Measurements from ENCODE around the gene GATAD2A. TPM values are rescaled to one million over a fixed set of nuclear protein-coding genes. Genes with fewer than 3 reads are reported as not detected.

The GATAD2A gene
- total RNA-seq, 1 donor from 2014 or later: 163 TPM

- Mint-ChIP-seq H3K4me1 (ENCODE audit: low read depth, unreplicated experiment) (no peaks in the 10 kb centered on the region), H3K36me3 (ENCODE audit: low read depth, unreplicated experiment) (peaks cover 12% of the 10 kb centered on the region), H3K27ac (ENCODE audit: unreplicated experiment) (peak overlapping the region; percentile 8), H3K4me3 (ENCODE audit: unreplicated experiment) (no peak overlapping the region), H3K27me3 (ENCODE audit: low read depth, unreplicated experiment) (no peaks in the 10 kb centered on the region), H3K9me3 (ENCODE audit: unreplicated experiment) (peaks cover 3% of the 10 kb centered on the region)
- no peak for FAIRE-seq
- no peak overlapping the region for H2AFZ ChIP-seq (ENCODE audit: low read depth, low read length)
- no peak for TF ChIP-seq CTCF (IDR thresholded peaks at IDR 0.05; ENCODE audit: insufficient read depth, low read depth, low read length)
- TF ChIP-seq EZH2 (IDR thresholded peaks at IDR 0.05; ENCODE audit: insufficient read depth, low read length): no peak
- H3K4me1 ChIP-seq (ENCODE audit: insufficient read depth, low read length): peaks cover under 1% of the 10 kb centered on the region
- H3K4me3 ChIP-seq (ENCODE audit: insufficient read depth, low read depth, low read length): no peak overlapping the region
- no peaks in the 10 kb centered on the region for H3K79me2 ChIP-seq (ENCODE audit: insufficient read depth, low read length)
- H4K20me1 ChIP-seq (ENCODE audit: insufficient read depth, low read length): peaks cover 3% of the 10 kb centered on the region
- DNase-seq (ENCODE audit: low read depth): no peak
- peaks cover 11% of the 10 kb centered on the region for H3K9me3 ChIP-seq (ENCODE audit: insufficient read depth, low read depth, low read length)
- H3K27me3 ChIP-seq (ENCODE audit: insufficient read depth, low read length): no peaks in the 10 kb centered on the region
- no peak overlapping the region for H3K27ac ChIP-seq (ENCODE audit: low read depth, low read length)
- H3K9ac ChIP-seq (ENCODE audit: low read length): no peak overlapping the region
- no peak overlapping the region for H3K4me2 ChIP-seq (ENCODE audit: low read length)
- H3K36me3 ChIP-seq (ENCODE audit: insufficient read depth, low read length): peaks cover 9% of the 10 kb centered on the region
Observed at GRCh38 chr19:19510432-19510831, 105.0 kb downstream of the GATAD2A start.

- Histone ChIP-seq H3K4me2 (ENCODE audit: low read length) (peak overlapping the region; percentile 69), H3K79me2 (ENCODE audit: insufficient read depth, low read length) (peaks cover 21% of the 10 kb centered on the region), H3K4me3 (ENCODE audit: insufficient read depth, low read depth, low read length) (no peak overlapping the region), H4K20me1 (ENCODE audit: insufficient read depth, low read length) (no peaks in the 10 kb centered on the region), H3K27me3 (ENCODE audit: insufficient read depth, low read length) (no peaks in the 10 kb centered on the region), H3K4me1 (ENCODE audit: insufficient read depth, low read length) (peaks cover 5% of the 10 kb centered on the region), H3K27ac (ENCODE audit: low read depth, low read length) (no peak overlapping the region), H3K9ac (ENCODE audit: low read length) (no peak overlapping the region), H2AFZ (ENCODE audit: low read depth, low read length) (no peak overlapping the region), H3K9me3 (ENCODE audit: insufficient read depth, low read depth, low read length) (peaks cover 11% of the 10 kb centered on the region), H3K36me3 (ENCODE audit: insufficient read depth, low read length) (no peaks in the 10 kb centered on the region)
- no peaks in the 10 kb centered on the region for H3K4me1 Mint-ChIP-seq (ENCODE audit: low read depth, unreplicated experiment)
- no peaks in the 10 kb centered on the region for H3K27me3 Mint-ChIP-seq (ENCODE audit: low read depth, unreplicated experiment)
- TF ChIP-seq EZH2 (IDR thresholded peaks at IDR 0.05; ENCODE audit: insufficient read depth, low read length): no peak
- TF ChIP-seq CTCF (IDR thresholded peaks at IDR 0.05; ENCODE audit: insufficient read depth, low read depth, low read length): no peak
- H3K36me3 Mint-ChIP-seq (ENCODE audit: low read depth, unreplicated experiment): peaks cover 8% of the 10 kb centered on the region
- H3K9me3 Mint-ChIP-seq (ENCODE audit: unreplicated experiment): peaks cover 3% of the 10 kb centered on the region
- H3K4me3 Mint-ChIP-seq (ENCODE audit: unreplicated experiment): no peak overlapping the region
- FAIRE-seq: no peak
- H3K27ac Mint-ChIP-seq (ENCODE audit: unreplicated experiment): no peak overlapping the region
- DNase-seq (ENCODE audit: low read depth): no peak
Observed at GRCh38 chr19:19513682-19514081, 108.2 kb downstream of the GATAD2A start.

- Histone ChIP-seq H4K20me1 (ENCODE audit: insufficient read depth, low read length) (peaks cover 2% of the 10 kb centered on the region), H3K4me1 (ENCODE audit: insufficient read depth, low read length) (peaks cover 5% of the 10 kb centered on the region), H3K27ac (ENCODE audit: low read depth, low read length) (no peak overlapping the region), H3K27me3 (ENCODE audit: insufficient read depth, low read length) (no peaks in the 10 kb centered on the region), H2AFZ (ENCODE audit: low read depth, low read length) (no peak overlapping the region), H3K9me3 (ENCODE audit: insufficient read depth, low read depth, low read length) (peaks cover 11% of the 10 kb centered on the region), H3K4me3 (ENCODE audit: insufficient read depth, low read depth, low read length) (no peak overlapping the region), H3K9ac (ENCODE audit: low read length) (no peak overlapping the region), H3K36me3 (ENCODE audit: insufficient read depth, low read length) (peaks cover 1% of the 10 kb centered on the region), H3K79me2 (ENCODE audit: insufficient read depth, low read length) (peaks cover 26% of the 10 kb centered on the region), H3K4me2 (ENCODE audit: low read length) (peak overlapping the region; percentile 69)
- FAIRE-seq (no peak), DNase-seq (ENCODE audit: low read depth) (peak; percentile 33)
- Mint-ChIP-seq H3K27ac (ENCODE audit: unreplicated experiment) (no peak overlapping the region), H3K9me3 (ENCODE audit: unreplicated experiment) (peaks cover 3% of the 10 kb centered on the region), H3K4me3 (ENCODE audit: unreplicated experiment) (peak overlapping the region; percentile 40), H3K4me1 (ENCODE audit: low read depth, unreplicated experiment) (no peaks in the 10 kb centered on the region), H3K36me3 (ENCODE audit: low read depth, unreplicated experiment) (peaks cover 7% of the 10 kb centered on the region), H3K27me3 (ENCODE audit: low read depth, unreplicated experiment) (no peaks in the 10 kb centered on the region)
- no peak for TF ChIP-seq CTCF (IDR thresholded peaks at IDR 0.05; ENCODE audit: insufficient read depth, low read depth, low read length)
- no peak for TF ChIP-seq EZH2 (IDR thresholded peaks at IDR 0.05; ENCODE audit: insufficient read depth, low read length)
Observed at GRCh38 chr19:19514215-19514657, 108.8 kb downstream of the GATAD2A start.

Data from astrocyte (in vitro differentiated cells and primary cell).